OCI-LY1 (cell line): ENCODE measurements around the gene FAXDC2.

Source experiments
- H2AFZ ChIP-seq: fragments of 200-600 bp; sonication (generic), shearing (Covaris generic); 2 replicates; pipeline ENCODE4 v1.6.0; 2014; ENCODE audit warnings: antibody characterized with exemption, mild to moderate bottlenecking, low read length
- H3F3A ChIP-seq: fragments of 200-600 bp; sonication (generic), shearing (Covaris generic); 2 replicates; pipeline ENCODE4 v1.6.0; 2014; ENCODE audit warnings: mild to moderate bottlenecking, antibody characterized with exemption, low read length, moderate library complexity; ENCODE audit not compliant: insufficient read depth
- H3K27ac ChIP-seq: fragments of 200-600 bp; sonication (generic); 2 replicates; pipeline ENCODE4 v1.5.1; 2014; ENCODE audit warnings: low read length, mixed run types, mild to moderate bottlenecking, low read depth; ENCODE audit not compliant: poor library complexity, severe bottlenecking
- H3K27me3 ChIP-seq: fragments of 200-600 bp; sonication (generic); 2 replicates; pipeline ENCODE4 v1.6.0; 2014; ENCODE audit warnings: antibody characterized with exemption, mild to moderate bottlenecking, low read length, moderate library complexity; ENCODE audit not compliant: insufficient read depth
- H3K36me3 ChIP-seq: fragments of 200-600 bp; sonication (generic); 2 replicates; pipeline ENCODE4 v1.6.1; 2014; ENCODE audit warnings: mild to moderate bottlenecking, antibody characterized with exemption, low read length, moderate library complexity, mixed read lengths; ENCODE audit not compliant: insufficient read depth
- H3K4me1 ChIP-seq: fragments of 200-600 bp; sonication (generic); 2 replicates; pipeline ENCODE4 v1.5.1; 2014; ENCODE audit warnings: mild to moderate bottlenecking, low read length, moderate library complexity; ENCODE audit not compliant: insufficient read depth, severe bottlenecking
- H3K4me2 ChIP-seq: fragments of 200-600 bp; sonication (generic), shearing (Covaris generic); 2 replicates; pipeline ENCODE4 v1.6.1; 2014; ENCODE audit warnings: low read length
- H3K4me3 ChIP-seq: fragments of 200-600 bp; sonication (generic); 2 replicates; pipeline ENCODE4 v1.5.1; 2014; ENCODE audit warnings: low read length, low read depth, mild to moderate bottlenecking, mixed read lengths; ENCODE audit not compliant: poor library complexity, severe bottlenecking
- H3K79me2 ChIP-seq: fragments of 200-600 bp; shearing (Covaris generic); 2 replicates; pipeline ENCODE4 v1.6.1; 2016; ENCODE audit warnings: mixed run types, low read length, mixed read lengths; ENCODE audit not compliant: insufficient read depth
- H3K9ac ChIP-seq: fragments of 200-600 bp; sonication (generic), shearing (Covaris generic); 2 replicates; pipeline ENCODE4 v1.6.1; 2014; ENCODE audit warnings: mild to moderate bottlenecking, low read length, mixed read lengths
- H3K9me2 ChIP-seq: fragments of 200-600 bp; sonication (generic), shearing (Covaris generic); 2 replicates; pipeline ENCODE4 v1.6.1; 2014; ENCODE audit warnings: low read depth, mild to moderate bottlenecking, low read length, mixed read lengths
- H3K9me3 ChIP-seq: fragments of 200-600 bp; shearing (Covaris generic); 2 replicates; pipeline ENCODE4 v1.6.1; 2014; ENCODE audit warnings: low read length, mixed read lengths
- H4K20me1 ChIP-seq: fragments of 200-600 bp; sonication (generic), shearing (Covaris generic); 2 replicates; pipeline ENCODE4 v1.6.0; 2016; ENCODE audit warnings: mild to moderate bottlenecking, low read length; ENCODE audit not compliant: insufficient read depth
- CTCF ChIP-seq: fragments of 200-600 bp; sonication (generic), shearing (Covaris generic); IDR thresholded peaks from 2 replicates; pipeline ENCODE4 v1.5.1; 2017; ENCODE audit warnings: mild to moderate bottlenecking, antibody characterized with exemption, low read length, moderate library complexity, mixed read lengths
- EZH2 ChIP-seq: fragments of 200-600 bp; sonication (generic), shearing (Covaris generic); IDR thresholded peaks from 2 replicates; pipeline ENCODE4 v1.8.0; 2017; ENCODE audit warnings: borderline replicate concordance, mixed run types, mild to moderate bottlenecking, antibody characterized with exemption, low read length, moderate library complexity, mixed read lengths

Gene FAXDC2

GRCh38 chr5:154816891-154817492 is 33.4 kb downstream of the FAXDC2 start:
- no peak overlapping the region for H3K9ac ChIP-seq
- H3K9me3 ChIP-seq = no peaks in the 10 kb centered on the region
- no peak overlapping the region for H3K4me3 ChIP-seq
- H3K36me3 ChIP-seq = peaks cover 79% of the 10 kb centered on the region
- TF ChIP-seq EZH2 = no peak
- no peaks in the 10 kb centered on the region for H3K27me3 ChIP-seq
- no peaks in the 10 kb centered on the region for H3K4me1 ChIP-seq
- H3K9me2 ChIP-seq = no peaks in the 10 kb centered on the region
- no peaks in the 10 kb centered on the region for H4K20me1 ChIP-seq
- H3F3A ChIP-seq = no peaks in the 10 kb centered on the region
- H3K27ac ChIP-seq = no peak overlapping the region
- no peak overlapping the region for H2AFZ ChIP-seq
- H3K4me2 ChIP-seq = no peak overlapping the region
- no peaks in the 10 kb centered on the region for H3K79me2 ChIP-seq

DNA sequence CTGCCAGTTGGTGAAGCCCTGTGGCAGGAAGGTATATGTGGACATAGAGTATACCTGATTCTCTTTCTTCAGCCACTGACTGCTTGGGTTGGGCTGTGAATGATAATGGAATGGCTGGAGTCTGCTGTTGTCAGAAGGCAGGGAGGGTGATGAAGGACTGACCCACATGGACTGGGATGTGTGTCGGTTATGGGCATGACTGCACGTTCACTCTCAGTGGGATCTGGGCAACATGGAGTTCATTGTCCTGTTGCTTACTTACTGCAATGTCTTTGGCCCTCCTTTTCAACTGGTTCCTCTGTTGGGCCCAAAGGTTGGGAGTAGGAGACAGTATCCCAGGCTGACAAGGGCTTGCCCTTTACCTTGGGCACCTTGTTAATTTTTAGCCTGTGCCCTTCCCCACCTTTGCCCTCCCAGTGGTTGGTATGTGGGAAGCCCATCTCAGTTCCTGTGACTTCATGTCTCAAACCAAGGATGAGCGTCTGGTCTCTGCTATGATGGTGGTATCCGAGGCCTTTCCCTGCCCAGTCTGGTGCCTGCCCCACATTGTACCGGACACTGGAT is 34.6 kb downstream of the FAXDC2 start:
- Histone ChIP-seq H3K27ac (no peak overlapping the region), H3K36me3 (peaks cover 91% of the 10 kb centered on the region), H3K27me3 (no peaks in the 10 kb centered on the region), H4K20me1 (no peaks in the 10 kb centered on the region), H3K4me3 (no peak overlapping the region), H3K9ac (no peak overlapping the region), H3K9me2 (no peaks in the 10 kb centered on the region), H3K4me2 (no peak overlapping the region), H3F3A (peaks cover 4% of the 10 kb centered on the region; the same call in 1 of the 2 replicates), H2AFZ (no peak overlapping the region), H3K79me2 (no peaks in the 10 kb centered on the region), H3K9me3 (no peaks in the 10 kb centered on the region), H3K4me1 (no peaks in the 10 kb centered on the region)
- TF ChIP-seq CTCF (no peak), EZH2 (no peak)

DNA sequence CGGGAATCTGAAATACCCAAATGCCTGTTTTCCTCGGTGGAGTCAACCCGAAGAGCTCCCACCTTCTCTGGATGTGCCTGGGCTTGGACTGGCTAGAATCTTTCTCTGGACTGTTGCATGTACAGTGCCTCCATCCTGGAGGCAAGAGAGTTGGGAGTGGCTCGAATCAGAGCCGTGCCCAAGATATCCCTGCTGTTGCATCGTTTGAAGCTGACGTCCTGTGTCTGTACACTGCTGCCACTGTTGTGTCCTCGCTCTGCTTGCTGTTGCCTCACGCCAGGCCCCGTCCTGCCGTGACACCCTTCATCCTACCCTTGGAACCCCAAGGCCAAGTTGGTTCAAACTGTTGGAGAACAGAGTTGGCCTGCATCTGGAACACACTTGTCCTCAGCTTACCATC is 35.4 kb downstream of the FAXDC2 start:
- no peak overlapping the region for H3K4me2 ChIP-seq
- peaks cover 6% of the 10 kb centered on the region; the same call in 1 of the 2 replicates for H3F3A ChIP-seq
- TF ChIP-seq EZH2 = no peak
- TF ChIP-seq CTCF = no peak
- H3K36me3 ChIP-seq = peaks cover 94% of the 10 kb centered on the region
- no peaks in the 10 kb centered on the region for H3K79me2 ChIP-seq
- no peaks in the 10 kb centered on the region for H3K9me3 ChIP-seq
- no peak overlapping the region for H3K4me3 ChIP-seq
- no peak overlapping the region for H2AFZ ChIP-seq
- H3K9me2 ChIP-seq = no peaks in the 10 kb centered on the region
- no peaks in the 10 kb centered on the region for H3K27me3 ChIP-seq
- no peak overlapping the region for H3K27ac ChIP-seq
- H3K9ac ChIP-seq = no peak overlapping the region
- H3K4me1 ChIP-seq = no peaks in the 10 kb centered on the region
- no peaks in the 10 kb centered on the region for H4K20me1 ChIP-seq

- no peak overlapping the region for H3K4me3 ChIP-seq
- H3F3A ChIP-seq = peaks cover 6% of the 10 kb centered on the region; the same call in 1 of the 2 replicates
- no peaks in the 10 kb centered on the region for H3K27me3 ChIP-seq
- H3K4me2 ChIP-seq = no peak overlapping the region
- H3K79me2 ChIP-seq = no peaks in the 10 kb centered on the region
- no peaks in the 10 kb centered on the region for H4K20me1 ChIP-seq
- no peaks in the 10 kb centered on the region for H3K9me3 ChIP-seq
- H3K4me1 ChIP-seq = no peaks in the 10 kb centered on the region
- no peak overlapping the region for H3K9ac ChIP-seq
- no peak overlapping the region for H3K27ac ChIP-seq
- H3K9me2 ChIP-seq = no peaks in the 10 kb centered on the region
- TF ChIP-seq EZH2 (no peak), CTCF (no peak)
- H2AFZ ChIP-seq = no peak overlapping the region
- peaks cover 95% of the 10 kb centered on the region for H3K36me3 ChIP-seq
Observed at GRCh38 chr5:154813736-154814135, 36.7 kb downstream of the FAXDC2 start.
